Activated CD4-positive, CD25-positive, alpha-beta regulatory T cell treated with anti-CD3 and anti-CD28 coated beads, Interleukin-2, amount 50 U/mL, for 24 hours (primary cell): ENCODE measurements around the gene MAP2K2.

Source experiments
- ATAC-seq, 2 donors: fragments of 150-1000 bp; cut with Tn5 transposase; one replicate each; pipeline ENCODE4 v1.10.0; 2021; ENCODE audit warnings: mild to moderate bottlenecking in 1 of 2, moderate library complexity in 1 of 2

Gene MAP2K2

GRCh38 chr19:4097501-4097900 lies 26.4 kb downstream of the MAP2K2 start:
- no peak for ATAC-seq

- no peak for ATAC-seq
Observed at GRCh38 chr19:4096049-4096892, 27.7 kb downstream of the MAP2K2 start.

- no peak for ATAC-seq
Observed at GRCh38 chr19:4095488-4095844, 28.5 kb downstream of the MAP2K2 start.

- no peak for ATAC-seq
Observed at GRCh38 chr19:4094761-4095487, 29.0 kb downstream of the MAP2K2 start.

GRCh38 chr19:4094291-4094690 lies 29.6 kb downstream of the MAP2K2 start:
- ATAC-seq = no peak

GRCh38 chr19:4093643-4094175 lies 30.2 kb downstream of the MAP2K2 start:
- ATAC-seq = no peak

GRCh38 chr19:4090356-4091220 lies 33.3 kb downstream of the MAP2K2 start:
- ATAC-seq = no peak

- ATAC-seq = no peak
Observed at GRCh38 chr19:4089946-4090345, 34.0 kb downstream of the MAP2K2 start.

- ATAC-seq = peak; percentile 57 to 60
Observed at GRCh38 chr19:4089400-4089908, 34.5 kb downstream of the MAP2K2 start.

- peak; percentile 37 to 47 for ATAC-seq
Observed at GRCh38 chr19:4088975-4089374, 34.9 kb downstream of the MAP2K2 start.

GRCh38 chr19:4087787-4088679 lies 35.9 kb downstream of the MAP2K2 start:
- ATAC-seq = no peak

- ATAC-seq = no peak
Observed at GRCh38 chr19:4086411-4086867, 37.5 kb downstream of the MAP2K2 start.

GRCh38 chr19:4084547-4084877 lies 39.4 kb downstream of the MAP2K2 start:
- ATAC-seq = no peak

GRCh38 chr19:4083677-4084546 lies 40.0 kb downstream of the MAP2K2 start:
- ATAC-seq = peak; percentile 49 to 53

- no peak for ATAC-seq
Observed at GRCh38 chr19:4082172-4082571, 41.8 kb downstream of the MAP2K2 start.

- no peak for ATAC-seq
Observed at GRCh38 chr19:4081441-4082129, 42.3 kb downstream of the MAP2K2 start.

- ATAC-seq = no peak
Observed at GRCh38 chr19:4080473-4080872, 43.4 kb downstream of the MAP2K2 start.

- peak; percentile 71 to 73 for ATAC-seq
Observed at GRCh38 chr19:4077800-4078684, 45.9 kb downstream of the MAP2K2 start.

GRCh38 chr19:4077007-4077374 lies 46.9 kb downstream of the MAP2K2 start:
- no peak for ATAC-seq
